Neuronal stem cell (in vitro differentiated cells): ENCODE results near the gene RAB32.

Experiments used
- DNase-seq: peaks from one replicate; pipeline ENCODE4 v3.0.0-alpha.2; 2013; ENCODE audit warnings: low spot score
- H2AFZ ChIP-seq: one replicate; pipeline ENCODE4 v1.6.1; 2013; ENCODE audit warnings: mild to moderate bottlenecking, low read length, inconsistent platforms
- H2AK5ac ChIP-seq: 2 replicates; pipeline ENCODE4 v1.6.1; 2013; ENCODE audit warnings: low read depth, mild to moderate bottlenecking, inconsistent platforms, low read length, moderate library complexity, mixed read lengths
- H2BK120ac ChIP-seq: 2 replicates; pipeline ENCODE4 v1.6.1; 2013; ENCODE audit warnings: low read depth, mild to moderate bottlenecking, inconsistent platforms, low read length, moderate library complexity, mixed read lengths
- H2BK12ac ChIP-seq: one replicate; pipeline ENCODE4 v1.6.1; 2013; ENCODE audit warnings: low read length, inconsistent platforms
- H2BK15ac ChIP-seq: 2 replicates; pipeline ENCODE4 v1.6.1; 2013; ENCODE audit warnings: mild to moderate bottlenecking, low read length, inconsistent platforms, mixed read lengths
- H2BK5ac ChIP-seq: one replicate; pipeline ENCODE4 v1.6.1; 2013; ENCODE audit warnings: inconsistent platforms, mild to moderate bottlenecking, low read length, moderate library complexity
- H3K14ac ChIP-seq: one replicate; pipeline ENCODE4 v1.6.1; 2013; ENCODE audit warnings: low read length, inconsistent platforms
- H3K18ac ChIP-seq: 2 replicates; pipeline ENCODE4 v1.6.1; 2013; ENCODE audit warnings: low read length, inconsistent platforms
- H3K23ac ChIP-seq: 2 replicates; pipeline ENCODE4 v1.6.1; 2013; ENCODE audit warnings: low read depth, mild to moderate bottlenecking, mixed read lengths, low read length, inconsistent platforms; ENCODE audit not compliant: poor library complexity
- H3K27ac ChIP-seq: replicated peaks from 3 replicates; pipeline ENCODE4 v1.5.1; 2013; ENCODE audit warnings: low read length, inconsistent platforms
- H3K27me3 ChIP-seq, 3 experiments: 2 replicates each; pipeline ENCODE4 v1.6.1; 2013; ENCODE audit warnings: low read length in 3 of 3, mild to moderate bottlenecking in 2 of 3, inconsistent platforms in 1 of 3, low read depth in 1 of 3, mixed read lengths in 1 of 3, moderate library complexity in 1 of 3; ENCODE audit not compliant: control insufficient read depth in 3 of 3, insufficient read depth in 3 of 3
- H3K36me3 ChIP-seq, 2 donors: replicated peaks in 1 of 2; 2 replicates each; pipeline ENCODE4 v1.6.1; 2013; ENCODE audit warnings: low read length in 2 of 2; ENCODE audit not compliant: control insufficient read depth in 2 of 2, insufficient read depth in 2 of 2
- H3K4ac ChIP-seq: 2 replicates; pipeline ENCODE4 v1.6.1; 2013; ENCODE audit warnings: inconsistent platforms, mild to moderate bottlenecking, low read length, moderate library complexity
- H3K4me1 ChIP-seq, 2 donors: 1 replicate in 1 of 2; 2 replicates in 1 of 2; pipeline ENCODE4 v1.6.1; 2013; ENCODE audit warnings: low read length in 2 of 2, low read depth in 1 of 2; ENCODE audit not compliant: control insufficient read depth in 2 of 2, insufficient read depth in 1 of 2
- H3K4me2 ChIP-seq: one replicate; pipeline ENCODE4 v1.6.1; 2013; ENCODE audit warnings: mild to moderate bottlenecking, low read length, inconsistent platforms; ENCODE audit not compliant: insufficient read depth, poor library complexity, severe bottlenecking
- H3K4me3 ChIP-seq, 2 donors: 2 replicates each; pipeline ENCODE4 v1.5.1; 2013; ENCODE audit warnings: low read length in 2 of 2, mild to moderate bottlenecking in 2 of 2, inconsistent platforms in 1 of 2, moderate library complexity in 1 of 2
- H3K79me1 ChIP-seq: one replicate; pipeline ENCODE4 v1.6.1; 2013; ENCODE audit warnings: low read depth, mild to moderate bottlenecking, inconsistent platforms, low read length, moderate library complexity
- H3K9ac ChIP-seq: one replicate; pipeline ENCODE4 v1.6.1; 2013; ENCODE audit warnings: mild to moderate bottlenecking, low read depth, low read length, inconsistent platforms; ENCODE audit not compliant: poor library complexity
- H3K9me3 ChIP-seq, 2 donors: replicated peaks in 1 of 2; 2 replicates each; pipeline versions ENCODE3 to v1.6.1; 2013; ENCODE audit warnings: low read length in 2 of 2, mild to moderate bottlenecking in 2 of 2, inconsistent platforms in 1 of 2, low read depth in 1 of 2, mixed read lengths in 1 of 2, moderate library complexity in 1 of 2; ENCODE audit not compliant: control insufficient read depth in 2 of 2, insufficient read depth in 1 of 2
- H4K8ac ChIP-seq: one replicate; pipeline ENCODE4 v1.6.1; 2013; ENCODE audit warnings: low read depth, mild to moderate bottlenecking, inconsistent platforms, low read length, moderate library complexity
- H4K91ac ChIP-seq: one replicate; pipeline ENCODE4 v1.6.1; 2013; ENCODE audit warnings: low read length, low read depth, mild to moderate bottlenecking, inconsistent platforms; ENCODE audit not compliant: poor library complexity
- WGBS, 2 donors: extraction: QIAGEN DNeasy Blood & Tissue Kit; methylation state at CpG; one replicate each; pipeline ENCODE4 v1.1.7; 2013; ENCODE audit warnings: missing lambda C conversion rate in 2 of 2, mixed read lengths in 1 of 2; ENCODE audit not compliant: insufficient read length in 2 of 2, insufficient replicate concordance in 1 of 2; ENCODE audit errors: extremely low coverage in 2 of 2; 5-methylcytosine and 5-hydroxymethylcytosine counted together

Gene RAB32

DNA sequence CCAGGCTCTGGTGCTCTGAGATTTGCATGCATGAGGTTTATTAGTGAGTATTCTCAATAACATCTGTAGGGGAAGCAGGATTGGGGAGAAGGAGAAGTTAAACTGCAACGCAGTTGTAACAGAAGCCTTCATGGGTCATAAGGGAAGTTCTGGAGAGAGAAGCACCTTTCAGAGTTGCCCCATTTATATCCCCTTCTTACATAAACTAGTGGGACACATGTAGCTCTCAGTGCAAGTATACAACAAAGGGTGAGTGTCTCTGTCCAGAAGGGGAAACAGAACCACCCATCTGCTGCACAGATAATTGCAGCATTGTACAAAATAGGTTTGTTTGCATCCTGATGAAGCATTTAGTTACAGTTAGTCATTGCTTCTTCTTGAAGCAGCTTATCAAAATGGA, 50.9 kb downstream of the RAB32 start:
- no peaks in the 10 kb centered on the region for H3K9me3 ChIP-seq

DNA sequence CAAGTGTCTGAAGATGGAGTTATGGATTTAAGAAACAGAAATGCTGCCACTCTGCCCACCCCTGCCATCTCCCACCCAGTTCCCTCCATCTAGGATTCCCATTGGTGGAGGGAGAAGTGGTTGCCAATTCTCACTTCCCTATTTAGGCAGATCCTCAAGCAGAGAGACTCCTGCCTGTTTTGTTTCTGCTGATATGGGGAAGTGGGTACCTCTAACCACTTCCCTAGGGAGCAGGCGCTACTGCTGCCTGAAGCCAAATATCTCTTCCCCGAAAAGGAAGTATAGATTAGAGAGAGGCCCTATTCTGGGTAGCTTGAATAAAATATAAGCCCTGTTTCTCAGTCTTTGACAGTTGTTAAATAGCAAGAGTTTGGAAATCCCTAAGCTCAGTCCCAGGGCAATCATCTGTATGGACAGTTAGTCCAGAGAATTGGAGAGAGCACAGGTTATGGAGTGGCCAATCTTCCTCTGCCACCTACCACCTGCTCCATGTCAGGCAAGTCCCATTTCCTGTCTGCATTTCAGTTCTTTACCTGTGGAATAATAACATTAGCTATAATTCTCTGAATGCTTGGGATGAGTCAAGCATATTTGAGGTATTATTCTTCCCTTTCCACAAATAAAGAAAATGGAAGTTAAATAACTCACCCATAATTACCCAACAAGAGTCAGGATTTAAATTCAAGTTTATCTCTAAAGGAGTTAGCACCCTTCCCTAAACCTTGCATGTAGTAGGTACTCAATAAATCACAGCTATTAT, 52.5 kb downstream of the RAB32 start:
- Histone ChIP-seq H3K4me3 (no peak overlapping the region), H2BK120ac (no peak overlapping the region), H3K27ac (no peak overlapping the region), H2BK15ac (no peak overlapping the region), H3K9ac (no peak overlapping the region), H3K23ac (no peak overlapping the region), H3K4me2 (no peak overlapping the region), H4K8ac (no peak overlapping the region), H3K4me1 (peaks cover 0 to 3% of the 10 kb centered on the region in 2 donors), H3K27me3 (no peaks in the 10 kb centered on the region), H2BK12ac (no peak overlapping the region), H2AK5ac (no peak overlapping the region), H4K91ac (no peak overlapping the region), H3K4ac (no peak overlapping the region), H2BK5ac (no peak overlapping the region), H3K36me3 (no peaks in the 10 kb centered on the region), H2AFZ (no peak overlapping the region), H3K14ac (no peak overlapping the region), H3K18ac (no peak overlapping the region), H3K79me1 (no peaks in the 10 kb centered on the region), H3K9me3 (no peaks in the 10 kb centered on the region)
- no CpG with 5 or more reads among the region's 2 CpGs for WGBS, 2 donors
- no peak for DNase-seq

More for the DNA sequence above, 50.9 kb downstream of the RAB32 start:
- no peak overlapping the region for H3K4me3 ChIP-seq
- no peak overlapping the region for H2BK15ac ChIP-seq
- no peak overlapping the region for H3K9ac ChIP-seq
- no peak overlapping the region for H3K23ac ChIP-seq
- H4K91ac ChIP-seq, result no peak overlapping the region
- H3K14ac ChIP-seq, result no peak overlapping the region
- no peak for DNase-seq
- H3K27me3 ChIP-seq, result no peaks in the 10 kb centered on the region
- H2BK12ac ChIP-seq, result no peak overlapping the region
- no peak overlapping the region for H3K4ac ChIP-seq
- no peak overlapping the region for H3K27ac ChIP-seq
- H2BK120ac ChIP-seq, result no peak overlapping the region
- H2AK5ac ChIP-seq, result no peak overlapping the region
- no CpG with 5 or more reads among the region's 1 CpG for WGBS, 2 donors
- no peaks in the 10 kb centered on the region for H3K79me1 ChIP-seq
- no peak overlapping the region for H2BK5ac ChIP-seq
- no peak overlapping the region for H3K18ac ChIP-seq
- H3K36me3 ChIP-seq, result no peaks in the 10 kb centered on the region
- no peak overlapping the region for H4K8ac ChIP-seq
- H2AFZ ChIP-seq, result no peak overlapping the region
- H3K4me2 ChIP-seq, result no peak overlapping the region
- peaks cover 0 to 3% of the 10 kb centered on the region in 2 donors for H3K4me1 ChIP-seq

DNA sequence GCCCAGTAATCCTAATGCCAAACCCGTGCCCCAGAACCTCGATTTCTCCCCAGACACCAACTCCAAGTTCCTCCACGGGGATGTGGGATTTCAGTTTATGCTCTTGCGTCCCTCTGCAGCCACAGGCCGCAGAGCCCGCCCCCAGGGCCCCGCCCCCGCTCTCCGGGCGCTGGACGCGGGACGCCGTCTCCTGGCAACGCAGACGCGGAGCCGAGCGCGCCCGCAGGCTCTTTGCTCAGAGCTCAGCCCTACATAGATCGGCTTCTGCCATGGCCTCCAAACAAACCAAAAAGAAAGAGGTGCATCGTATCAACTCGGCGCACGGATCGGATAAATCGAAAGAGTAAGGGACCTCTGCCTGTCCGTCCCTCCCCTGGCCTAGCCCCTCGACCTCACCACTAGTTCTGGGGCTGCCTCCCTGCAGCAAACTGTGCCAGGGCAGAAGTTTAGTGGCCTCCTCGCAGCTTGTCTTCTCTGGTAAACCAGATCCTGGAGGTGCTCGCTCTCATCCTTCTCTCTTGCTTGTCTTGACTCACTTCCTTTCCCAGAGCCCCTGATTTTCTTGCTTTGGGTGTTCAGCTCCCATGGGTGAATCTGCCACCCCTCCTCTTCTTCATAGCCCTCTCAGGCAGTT, 55.3 kb downstream of the RAB32 start, which contains the start of gene ADGB:
TSS of gene ADGB (plus strand) at position 201 of the 634 bp plus-strand sequence. CDS start at position 270, 69 bp downstream.
- Histone ChIP-seq H4K8ac (no peak within 1 kb of the TSS), H3K4me3 (peak within 1 kb of the TSS; percentile 49 to 74), H2AFZ (peak within 1 kb of the TSS; percentile 91), H3K27me3 (peaks cover 0 to 2% (median 0%) of the 10 kb centered on the region in 3 experiments), H3K79me1 (no peaks in the 10 kb centered on the region), H3K9me3 (no peaks in the 10 kb centered on the region), H3K4ac (no peak within 1 kb of the TSS), H3K23ac (no peak within 1 kb of the TSS), H3K4me1 (peaks cover 0 to 3% of the 10 kb centered on the region in 2 donors), H2BK15ac (no peak within 1 kb of the TSS), H2AK5ac (no peak within 1 kb of the TSS), H3K27ac (no peak within 1 kb of the TSS), H3K36me3 (no peaks in the 10 kb centered on the region), H2BK12ac (no peak within 1 kb of the TSS), H3K4me2 (peak within 1 kb of the TSS; percentile 65), H3K18ac (peak within 1 kb of the TSS; percentile 76), H4K91ac (no peak within 1 kb of the TSS), H2BK5ac (no peak within 1 kb of the TSS), H3K9ac (no peak within 1 kb of the TSS), H2BK120ac (no peak within 1 kb of the TSS), H3K14ac (no peak within 1 kb of the TSS)
- no CpG with 5 or more reads among the region's 32 CpGs for WGBS, 2 donors
- peak; percentile 69 for DNase-seq

DNA sequence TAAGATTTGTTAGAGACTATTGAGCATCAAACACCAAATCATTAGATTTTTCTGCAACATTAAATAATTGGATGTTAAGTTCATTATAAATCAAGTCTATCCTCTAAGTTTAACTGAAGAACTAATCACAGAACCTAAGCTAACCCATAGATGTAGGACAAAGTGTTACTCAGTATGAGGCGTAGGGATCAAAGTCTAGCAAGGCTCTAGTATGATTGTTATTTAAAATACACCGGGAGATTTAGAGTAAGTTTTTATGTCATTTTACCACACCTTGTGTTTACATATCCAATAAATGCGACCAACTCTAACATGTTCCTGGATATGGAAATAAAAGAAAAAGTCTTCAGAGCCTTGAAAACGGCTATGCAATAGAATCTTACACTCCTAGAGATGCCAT, 57.7 kb downstream of the RAB32 start:
- Histone ChIP-seq H2BK12ac (no peak overlapping the region), H3K27ac (no peak overlapping the region), H3K4me3 (no peak overlapping the region), H2AFZ (no peak overlapping the region), H2AK5ac (no peak overlapping the region), H3K9ac (no peak overlapping the region), H4K91ac (no peak overlapping the region), H2BK120ac (no peak overlapping the region), H3K27me3 (peaks cover 0 to 2% (median 0%) of the 10 kb centered on the region in 3 experiments), H3K14ac (no peak overlapping the region), H2BK15ac (no peak overlapping the region), H2BK5ac (no peak overlapping the region), H3K9me3 (no peaks in the 10 kb centered on the region), H4K8ac (no peak overlapping the region), H3K4me1 (peaks cover 0 to 3% of the 10 kb centered on the region in 2 donors), H3K4ac (no peak overlapping the region), H3K79me1 (no peaks in the 10 kb centered on the region), H3K36me3 (no peaks in the 10 kb centered on the region), H3K4me2 (no peak overlapping the region), H3K18ac (no peak overlapping the region), H3K23ac (no peak overlapping the region)
- no CpG with 5 or more reads among the region's 4 CpGs for WGBS, 2 donors
- DNase-seq, result no peak
